Adrenal gland (tissue), 12 donors: Measurements from ENCODE around the gene DMRTB1. TPM values are rescaled to one million over a fixed set of nuclear protein-coding genes. Genes with fewer than 3 reads are reported as not detected.

Experiments used
- DNase-seq, 7 donors: peaks; one replicate each; pipeline ENCODE4 v3.0.0-alpha.2; 2019 to 2020
- H3K27ac ChIP-seq, 5 donors: fragments of 200-600 bp; sonication (generic) in 4 of 5; 1 replicate in 3 of 5; 2 replicates in 2 of 5; pipeline versions ENCODE4 v1.5.1 to v1.8.0; 2016 to 2020; ENCODE audit warnings: mild to moderate bottlenecking in 1 of 5
- H3K27me3 ChIP-seq: fragments of 200-600 bp; 2 replicates; pipeline ENCODE4 v1.8.0; 2021
- H3K36me3 ChIP-seq, 2 donors: fragments of 200-600 bp; replicated peaks in 1 of 2; 1 replicate in 1 of 2; 2 replicates in 1 of 2; pipeline versions ENCODE4 v1.5.1 to v1.8.0; 2018 to 2022
- H3K4me1 ChIP-seq, 2 donors: fragments of 200-600 bp; replicated peaks in 1 of 2; 1 replicate in 1 of 2; 2 replicates in 1 of 2; pipeline versions ENCODE4 v1.5.1 to v1.8.0; 2018 to 2021
- H3K4me3 ChIP-seq, 4 donors: fragments of 200-600 bp; sonication (generic) in 3 of 4; one replicate each; pipeline ENCODE4 v1.5.1; 2016 to 2018
- H3K9me3 ChIP-seq, 3 donors: fragments of 200-600 bp; sonication (generic) in 1 of 3; replicated peaks in 1 of 3; 1 replicate in 2 of 3; 2 replicates in 1 of 3; pipeline versions ENCODE4 v1.5.1 to v1.8.0; 2016 to 2021
- POLR2A ChIP-seq, 2 donors: fragments of 450-650 bp; IDR thresholded peaks; one replicate each; pipeline ENCODE4 v1.6.1; 2017; ENCODE audit warnings: antibody characterized with exemption in 2 of 2, mild to moderate bottlenecking in 2 of 2, moderate library complexity in 1 of 2
- WGBS, 4 donors: extraction: QIAGEN DNeasy Blood & Tissue Kit in 2 of 4; methylation state at CpG; one replicate each; pipeline versions ENCODE4 v1.1.5 to v1.1.7; 2013 to 2017; 5-methylcytosine and 5-hydroxymethylcytosine counted together
- intact Hi-C, 2 donors: fragments of 100-400 bp; cut with DNase I; formaldehyde crosslinking; loops; one replicate each; pipeline versions ENCODE4 v1.14.1 to v1.15.0; 2022 to 2023
- polyA plus RNA-seq, 3 donors: library from polyadenylated mRNA; stranded (reverse); fragments of 200-250 nt in 2 of 3; fragments of 350-450 nt in 1 of 3; fragmentation: Illumina TruSeq in 1 of 3; extraction: RNeasy Lipid Tissue Mini Kit (QIAGEN cat#74804) in 1 of 3; gene quantifications; one replicate each; pipeline ENCODE4 v1.2.3, GENCODE V29; 2013 to 2014
- total RNA-seq, 9 donors: library from RNA; depleted of rRNA in 4 of 9; stranded (reverse); fragments of >200 nt in 4 of 9; fragments of 120-200 nt in 1 of 9; fragmentation: NEBNext Ultra II Directional in 1 of 9; extraction: Animal tissue kit (Norgen Biotek cat#: 25700) in 1 of 9; gene quantifications; one replicate each; pipeline versions ENCODE4 v1.1.0 to v1.2.4, GENCODE V29; 2013 to 2023
- TF ChIP-seq, protein P1 (sequence below), 6 experiments: fragments of 450-650 bp in 4 of 6; fragments of 200-600 bp in 2 of 6; sonication (generic) in 1 of 6; IDR thresholded peaks; 1 replicate in 5 of 6; 2 replicates in 1 of 6; pipeline versions ENCODE4 v1.5.1 to v1.8.0; 2016 to 2021; ENCODE audit warnings: antibody characterized with exemption in 6 of 6, mild to moderate bottlenecking in 2 of 6, moderate library complexity in 1 of 6
- donor health status: healthy with polysubstance abuse.
- donor health status: Bipolar disorder and iron deficiency.
- donor health status: DM: yes; HTN: yes; CAD: no.
- donor health status: DM: no; HTN: no; CAD: no.
- donor health status: DM: no; HTN: no; CAD: no.
- donor health status: DM: yes; HTN: yes; CAD: no.

Gene DMRTB1
- total and polyA plus RNA-seq, 12 donors, result not detected

DNA sequence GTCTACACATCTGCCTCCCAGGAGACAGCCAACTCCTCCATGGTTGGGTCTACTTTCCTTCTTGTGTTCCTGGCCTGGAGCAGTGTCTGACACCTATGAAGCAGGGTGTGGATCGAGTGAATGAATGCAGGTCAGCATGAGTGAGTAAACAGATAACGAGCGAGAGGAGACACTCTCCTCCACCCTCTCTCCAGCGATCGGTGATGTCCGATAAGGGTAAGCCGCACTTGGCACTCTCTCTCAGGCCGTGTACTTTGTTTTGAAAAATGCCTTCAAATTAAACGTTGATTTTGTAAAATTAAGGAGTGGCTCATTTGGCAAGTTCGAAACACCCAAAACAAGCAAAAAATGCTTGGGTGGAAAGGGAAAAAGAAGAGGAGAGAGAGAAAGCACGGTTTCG is 43.8 kb upstream of the DMRTB1 start:
- intact Hi-C loops, result no loop called here
- Histone ChIP-seq H3K9me3 (no peaks in the 10 kb centered on the region), H3K27ac (no peak overlapping the region), H3K4me3 (no peak overlapping the region), H3K4me1 (no peaks in the 10 kb centered on the region), H3K27me3 (peaks cover 19% of the 10 kb centered on the region), H3K36me3 (no peaks in the 10 kb centered on the region)
- TF ChIP-seq, protein P1, sequence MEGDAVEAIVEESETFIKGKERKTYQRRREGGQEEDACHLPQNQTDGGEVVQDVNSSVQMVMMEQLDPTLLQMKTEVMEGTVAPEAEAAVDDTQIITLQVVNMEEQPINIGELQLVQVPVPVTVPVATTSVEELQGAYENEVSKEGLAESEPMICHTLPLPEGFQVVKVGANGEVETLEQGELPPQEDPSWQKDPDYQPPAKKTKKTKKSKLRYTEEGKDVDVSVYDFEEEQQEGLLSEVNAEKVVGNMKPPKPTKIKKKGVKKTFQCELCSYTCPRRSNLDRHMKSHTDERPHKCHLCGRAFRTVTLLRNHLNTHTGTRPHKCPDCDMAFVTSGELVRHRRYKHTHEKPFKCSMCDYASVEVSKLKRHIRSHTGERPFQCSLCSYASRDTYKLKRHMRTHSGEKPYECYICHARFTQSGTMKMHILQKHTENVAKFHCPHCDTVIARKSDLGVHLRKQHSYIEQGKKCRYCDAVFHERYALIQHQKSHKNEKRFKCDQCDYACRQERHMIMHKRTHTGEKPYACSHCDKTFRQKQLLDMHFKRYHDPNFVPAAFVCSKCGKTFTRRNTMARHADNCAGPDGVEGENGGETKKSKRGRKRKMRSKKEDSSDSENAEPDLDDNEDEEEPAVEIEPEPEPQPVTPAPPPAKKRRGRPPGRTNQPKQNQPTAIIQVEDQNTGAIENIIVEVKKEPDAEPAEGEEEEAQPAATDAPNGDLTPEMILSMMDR (IDR thresholded peaks at IDR 0.05), result no peak
- no peak for DNase-seq
- 82 to 91% (median 89%) methylated on average over 12 of the region's 12 CpGs for WGBS, 4 donors

DNA sequence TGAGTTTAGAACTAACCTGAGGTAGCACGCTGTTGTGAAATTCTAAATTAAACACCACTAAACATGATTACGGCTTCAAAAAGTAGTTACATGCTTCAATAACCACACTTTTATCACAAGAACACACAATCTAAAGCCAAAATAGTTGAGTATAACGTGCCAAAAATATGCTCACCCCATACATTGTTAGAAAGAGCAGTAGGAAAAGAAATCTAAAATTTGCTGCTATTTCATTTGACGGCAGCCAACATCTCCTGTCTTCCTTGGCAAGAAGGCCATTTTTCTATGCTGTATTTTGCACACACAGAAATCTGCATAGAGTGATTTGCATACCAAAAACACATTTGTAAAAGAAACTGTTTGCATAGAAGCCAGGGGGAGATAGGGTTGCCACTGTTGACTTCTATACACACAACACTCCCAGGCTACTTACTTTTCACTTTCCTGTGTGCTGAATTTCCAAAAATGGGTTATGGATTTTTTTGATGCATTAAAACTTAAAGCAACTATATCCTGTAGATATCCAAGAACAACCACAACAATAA is 42.9 kb upstream of the DMRTB1 start:
- no peak overlapping the region for H3K4me3 ChIP-seq
- H3K36me3 ChIP-seq, result no peaks in the 10 kb centered on the region
- 72 to 82% (median 78%) methylated on average over 4 of the region's 4 CpGs for WGBS, 4 donors
- TF ChIP-seq, protein P1 (IDR thresholded peaks at IDR 0.05), result no peak
- no peak for TF ChIP-seq POLR2A (IDR thresholded peaks at IDR 0.05)
- H3K27ac ChIP-seq, result no peak overlapping the region
- no peaks in the 10 kb centered on the region for H3K4me1 ChIP-seq
- intact Hi-C loops, result no loop called here
- H3K9me3 ChIP-seq, result no peaks in the 10 kb centered on the region
- no peak for DNase-seq
- peaks cover 23% of the 10 kb centered on the region for H3K27me3 ChIP-seq

DNA sequence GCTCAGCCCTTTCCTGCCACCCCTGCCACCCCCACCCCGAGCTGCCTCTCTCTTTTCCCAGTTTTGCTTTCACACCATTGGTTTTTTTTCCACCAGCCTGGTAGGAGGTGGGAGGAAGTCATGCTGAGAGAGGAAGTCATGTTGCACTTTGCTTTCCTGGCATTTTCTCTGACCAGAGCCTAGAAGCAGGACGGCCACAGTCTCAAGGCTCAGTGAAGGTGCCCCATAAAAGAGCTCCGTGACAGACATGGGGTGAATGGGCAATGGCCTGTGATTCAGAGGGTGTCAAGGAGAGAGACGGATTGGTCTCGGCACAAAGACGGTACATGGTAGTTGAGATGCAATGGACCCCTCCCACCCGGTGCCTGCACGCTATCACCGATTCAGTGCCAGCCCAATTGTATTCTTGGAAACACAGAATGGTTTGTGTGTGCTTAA is 42.1 kb upstream of the DMRTB1 start:
- H3K4me1 ChIP-seq, result no peaks in the 10 kb centered on the region
- H3K4me3 ChIP-seq, result no peak overlapping the region
- H3K9me3 ChIP-seq, result no peaks in the 10 kb centered on the region
- TF ChIP-seq, protein P1 (IDR thresholded peaks at IDR 0.05), result no peak
- TF ChIP-seq POLR2A (IDR thresholded peaks at IDR 0.05), result no peak
- 31 to 39% (median 35%) methylated on average over 8 to 9 of the region's 9 CpGs for WGBS, 4 donors
- intact Hi-C loops, result no loop called here
- H3K27ac ChIP-seq, result no peak overlapping the region
- no peaks in the 10 kb centered on the region for H3K36me3 ChIP-seq
- H3K27me3 ChIP-seq, result peaks cover 23% of the 10 kb centered on the region
- DNase-seq, result no peak

DNA sequence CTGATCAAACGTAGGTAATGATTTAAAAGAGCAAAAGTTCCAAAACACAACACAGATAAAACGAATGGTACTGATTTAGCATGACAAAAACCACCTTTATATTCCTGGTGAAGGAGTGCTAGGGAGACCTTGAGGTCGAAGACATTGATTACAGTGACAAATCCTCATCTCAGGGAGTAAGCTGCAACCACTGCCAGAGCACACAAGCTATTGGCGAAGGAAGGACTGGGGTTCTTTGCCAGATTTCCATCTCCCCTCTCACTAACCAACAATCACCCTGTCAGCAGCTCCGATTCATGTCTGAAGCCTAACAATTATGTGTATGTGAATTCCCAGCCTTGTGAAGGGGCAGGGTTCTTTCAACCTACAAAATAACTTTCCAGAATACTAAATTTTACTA is 40.2 kb upstream of the DMRTB1 start:
- no peaks in the 10 kb centered on the region for H3K36me3 ChIP-seq
- intact Hi-C loops, result no loop called here
- no peak overlapping the region for H3K4me3 ChIP-seq
- DNase-seq, result no peak
- H3K9me3 ChIP-seq, result no peaks in the 10 kb centered on the region
- no peak overlapping the region for H3K27ac ChIP-seq
- H3K4me1 ChIP-seq, result no peaks in the 10 kb centered on the region
- WGBS, 4 donors, result 31 to 40% (median 36%) methylated on average over 5 of the region's 5 CpGs
- TF ChIP-seq POLR2A (IDR thresholded peaks at IDR 0.05), result no peak
- TF ChIP-seq, protein P1 (IDR thresholded peaks at IDR 0.05), result no peak
- H3K27me3 ChIP-seq, result peaks cover 29% of the 10 kb centered on the region
